K562 (cell line): ENCODE data around the gene LAPTM5. TPM values are rescaled to one million over a fixed set of nuclear protein-coding genes. Genes with fewer than 3 reads are reported as not detected.
A peak's percentile ranks its signal among the peaks of the same experiment; 100 is the strongest.

Source experiments
- ATAC-seq: fragments of 200-7000 bp; cut with Tn5 transposase; 3 replicates; pipeline ENCODE4 v1.9.1; 2020; ENCODE audit warnings: moderate library complexity
- BruUV-seq: library from RNA; stranded (reverse); fragments of 400-500 nt; replicated peaks from 2 replicates; lab custom pipeline; 2021; lab: Mats Ljungman, UMichigan
- CTCF ChIA-PET: fragments of 300-600 bp; formaldehyde crosslinking; extraction: SDS; loops from one replicate; lab custom pipeline; 2021; ENCODE audit warnings: low intra/inter-chr PET ratio; lab: Yijun Ruan, JAX
- POLR2A ChIA-PET: fragments of 300-600, 350-650 bp; sonication (Branson Sonifier 250); formaldehyde crosslinking; extraction: SDS; loops from one replicate; lab custom pipeline; 2021; ENCODE audit warnings: antibody characterized with exemption, inconsistent platforms; lab: Yijun Ruan, JAX
- DNase-seq, 4 experiments: peaks; one replicate each; pipeline versions ENCODE4 v3.0.0 to v3.0.0-alpha.2; 2011 to 2018; ENCODE audit warnings: low spot score in 3 of 4, mixed read lengths in 3 of 4; ENCODE audit errors: extremely low read depth in 1 of 4
- FAIRE-seq: peaks from 2 replicates; lab custom pipeline; 2011; peaks lifted over from hg19 to GRCh38; lab: Jason Lieb, UNC
- H2AFZ ChIP-seq: 2 replicates; pipeline ENCODE4 v1.6.0; 2011; ENCODE audit warnings: low read depth, low read length, control low read depth, inconsistent platforms
- H3K27ac ChIP-seq: fragments of 200-600 bp; 3 replicates; pipeline ENCODE4 v1.8.0; 2011; ENCODE audit warnings: low read depth, mild to moderate bottlenecking, control low read depth, inconsistent platforms, low read length, moderate library complexity, mixed read lengths; ENCODE audit errors: extremely low read depth
- H3K27me3 ChIP-seq, 2 experiments: fragments of 300-600 bp in 1 of 2; 2 replicates in 1 of 2; 3 replicates in 1 of 2; pipeline versions ENCODE4 v1.6.0 to v1.8.0; 2011; ENCODE audit warnings: inconsistent platforms in 2 of 2, low read length in 2 of 2, mild to moderate bottlenecking in 1 of 2, mixed read lengths in 1 of 2, moderate library complexity in 1 of 2; ENCODE audit not compliant: control insufficient read depth in 2 of 2, insufficient read depth in 2 of 2
- H3K36me3 ChIP-seq: fragments of 300-600 bp; 3 replicates; pipeline ENCODE4 v1.8.0; 2011; ENCODE audit warnings: mild to moderate bottlenecking, low read length, inconsistent platforms; ENCODE audit not compliant: control insufficient read depth, insufficient read depth
- H3K4me1 ChIP-seq, 2 experiments: fragments of 200-600 bp in 1 of 2; replicated peaks in 1 of 2; 2 replicates in 1 of 2; 3 replicates in 1 of 2; pipeline versions ENCODE4 v1.5.1 to v1.8.0; 2011; ENCODE audit warnings: inconsistent platforms in 2 of 2, low read length in 2 of 2, mild to moderate bottlenecking in 1 of 2, mixed read lengths in 1 of 2, moderate library complexity in 1 of 2; ENCODE audit not compliant: control insufficient read depth in 2 of 2, insufficient read depth in 2 of 2
- H3K4me2 ChIP-seq: 2 replicates; pipeline ENCODE4 v1.6.1; 2011; ENCODE audit warnings: low read length, control low read depth, inconsistent platforms, mixed read lengths; ENCODE audit not compliant: insufficient read depth
- H3K4me3 ChIP-seq: fragments of 200-600 bp; sonication (generic), shearing (Covaris generic); 2 replicates; pipeline ENCODE4 v1.5.1; 2016; ENCODE audit warnings: control low read depth, inconsistent platforms
- H3K79me2 ChIP-seq: fragments of 200-600 bp; 3 replicates; pipeline ENCODE4 v1.8.0; 2011; ENCODE audit warnings: low read length, inconsistent platforms; ENCODE audit not compliant: control insufficient read depth, insufficient read depth
- H3K9ac ChIP-seq, 2 experiments: 2 replicates each; pipeline versions ENCODE4 v1.6.0 to v1.6.1; 2011; ENCODE audit warnings: low read depth in 2 of 2, low read length in 2 of 2, control low read depth in 1 of 2, inconsistent platforms in 1 of 2, mild to moderate bottlenecking in 1 of 2, mixed read lengths in 1 of 2; ENCODE audit not compliant: insufficient read depth in 1 of 2
- H3K9me1 ChIP-seq: one replicate; pipeline ENCODE4 v1.6.0; 2011; ENCODE audit warnings: inconsistent platforms, mild to moderate bottlenecking, low read length, moderate library complexity; ENCODE audit not compliant: control insufficient read depth, insufficient read depth
- H3K9me3 ChIP-seq: replicated peaks from 2 replicates; pipeline ENCODE4 v1.5.1; 2011; ENCODE audit warnings: low read depth, low read length, inconsistent platforms; ENCODE audit not compliant: control insufficient read depth, insufficient read depth
- H4K20me1 ChIP-seq: replicated peaks from 2 replicates; pipeline ENCODE4 v1.6.1; 2011; ENCODE audit warnings: low read length, inconsistent platforms, mixed read lengths; ENCODE audit not compliant: control insufficient read depth, insufficient read depth
- CCNT2 ChIP-seq: IDR thresholded peaks from 2 replicates; pipeline ENCODE4 v1.6.1; 2011; ENCODE audit warnings: borderline replicate concordance, low read depth, mild to moderate bottlenecking, moderate library complexity, mixed read lengths, low read length; ENCODE audit not compliant: insufficient read length; ENCODE audit errors: extremely low read depth
- CREM ChIP-seq: IDR thresholded peaks from 2 replicates; pipeline ENCODE4 v1.6.1; 2014; ENCODE audit warnings: antibody characterized with exemption, low read depth
- ETV1 ChIP-seq: fragments of 450-650 bp; conservative IDR thresholded peaks from 2 replicates; pipeline ENCODE4 v1.6.1; 2016; ENCODE audit warnings: missing genetic modification characterization, control low read depth, low read depth, missing compliant biosample characterization
- FOXK1 ChIP-seq: sonication (generic); formaldehyde crosslinking; IDR thresholded peaks from 2 replicates; pipeline ENCODE4 v1.8.0; 2022; ENCODE audit warnings: missing genetic modification reagents, mild to moderate bottlenecking, borderline replicate concordance
- MXI1 ChIP-seq: IDR thresholded peaks from 2 replicates; pipeline ENCODE4 v1.6.1; 2011; ENCODE audit warnings: low read depth, mild to moderate bottlenecking, improper control_type of control experiment, low read length
- NEUROD1 ChIP-seq: fragments of 150-350 bp; IDR thresholded peaks from 2 replicates; pipeline ENCODE4 v1.6.1; 2014; ENCODE audit warnings: borderline replicate concordance, low read length, low read depth; ENCODE audit not compliant: partially characterized antibody
- NFYB ChIP-seq: IDR thresholded peaks from 2 replicates; pipeline ENCODE4 v1.6.1; 2011; ENCODE audit warnings: mild to moderate bottlenecking, moderate library complexity; ENCODE audit not compliant: insufficient read length; ENCODE audit errors: extremely low read depth
- NR2C1 ChIP-seq, 2 experiments: fragments of 450-650 bp; IDR thresholded peaks; 2 replicates each; pipeline ENCODE4 v1.6.1; 2017; ENCODE audit warnings: mild to moderate bottlenecking in 2 of 2, antibody characterized with exemption in 1 of 2, inconsistent platforms in 1 of 2, missing compliant biosample characterization in 1 of 2, missing genetic modification characterization in 1 of 2
- NR2C2 ChIP-seq, 2 experiments: fragments of 200-800 bp in 1 of 2; sonication (Bioruptor generic) in 1 of 2; sonication (generic) in 1 of 2; formaldehyde crosslinking in 1 of 2; IDR thresholded peaks; 2 replicates each; pipeline versions ENCODE4 v1.6.1 to v1.8.0; 2016 to 2022; ENCODE audit warnings: mild to moderate bottlenecking in 1 of 2, missing compliant biosample characterization in 1 of 2, missing genetic modification characterization in 1 of 2, missing genetic modification reagents in 1 of 2
- RBM25 ChIP-seq: fragments of 200-400 bp; formaldehyde crosslinking; IDR thresholded peaks from 2 replicates; pipeline ENCODE4 v1.6.1; 2018; ENCODE audit warnings: low read length, low read depth, moderate library complexity; ENCODE audit not compliant: severe bottlenecking
- SIRT6 ChIP-seq: IDR thresholded peaks from one replicate; pipeline ENCODE4 v1.6.1; 2012; ENCODE audit warnings: low read depth, mild to moderate bottlenecking, control low read depth, inconsistent platforms, low read length, moderate library complexity
- ZBTB12 ChIP-seq: fragments of 250-450 bp; sonication (Bioruptor Pico); IDR thresholded peaks from 2 replicates; pipeline ENCODE4 v1.4.0; 2020
- ZBTB17 ChIP-seq: fragments of 450-650 bp; formaldehyde crosslinking; IDR thresholded peaks from 2 replicates; pipeline ENCODE4 v1.4.0; 2020; ENCODE audit warnings: mild to moderate bottlenecking
- ZNF140 ChIP-seq: fragments of 250-450 bp; sonication (Bioruptor Pico); IDR thresholded peaks from 2 replicates; pipeline ENCODE4 v1.8.0; 2021; ENCODE audit warnings: moderate library complexity, mild to moderate bottlenecking, inconsistent platforms
- ZNF3 ChIP-seq: fragments of 250-450 bp; sonication (Bioruptor Pico); IDR thresholded peaks from 2 replicates; pipeline ENCODE4 v1.5.0; 2021; ENCODE audit warnings: mild to moderate bottlenecking, moderate library complexity
- ZNF57 ChIP-seq: fragments of 450-650 bp; formaldehyde crosslinking; IDR thresholded peaks from 2 replicates; pipeline ENCODE4 v1.4.0; 2020; ENCODE audit warnings: mild to moderate bottlenecking, moderate library complexity
- ZNF583 ChIP-seq: fragments of 250-450 bp; sonication (Bioruptor Pico); IDR thresholded peaks from 2 replicates; pipeline ENCODE4 v1.4.0; 2020
- ZNF589 ChIP-seq: fragments of 200-800 bp; sonication (Bioruptor generic); IDR thresholded peaks from 2 replicates; pipeline ENCODE4 v1.6.1; 2016; ENCODE audit warnings: low read depth, missing genetic modification characterization, missing compliant biosample characterization
- in situ Hi-C: fragments of 300-500 bp; cut with MboI; formaldehyde crosslinking; loops from 4 replicates; pipeline ENCODE4 v1.15.0; 2018; ENCODE audit warnings: inconsistent platforms, mixed read lengths
- intact Hi-C: fragments of 100-400 bp; cut with micrococcal nuclease; formaldehyde crosslinking; loops from 2 replicates; pipeline ENCODE4 v1.14.2; 2022
- polyA plus RNA-seq, 8 experiments: library from polyadenylated mRNA; depleted of rRNA in 4 of 8; stranded (reverse) in 5 of 8; unstranded in 3 of 8; fragments of >200 nt; fragmentation: Nextera tagmentation in 2 of 8; fragmentation: Illumina TruSeq in 1 of 8; extraction: Ambion mirVana in 2 of 8; extraction: Trizol in 1 of 8; gene quantifications; 2 replicates each; pipeline versions ENCODE4 v1.2.1 to v1.2.3, GENCODE V29; 2011 to 2014; ENCODE audit warnings: inconsistent platforms in 1 of 8, missing spikeins in 1 of 8
- total RNA-seq, 7 experiments: library from RNA; depleted of rRNA in 6 of 7; stranded (reverse); fragments of >200 nt in 6 of 7; fragmentation: Illumina TruSeq in 2 of 7; extraction: Trizol in 2 of 7; gene quantifications; 2 replicates each; pipeline versions ENCODE4 v1.2.1 to v1.2.3, GENCODE V29; 2011 to 2021; ENCODE audit warnings: low replicate concordance in 1 of 7
- TF ChIP-seq, protein P1 (sequence below), 3 experiments: IDR thresholded peaks in 2 of 3; conservative IDR thresholded peaks in 1 of 3; 2 replicates each; pipeline ENCODE4 v1.5.1; 2011 to 2012; ENCODE audit warnings: low read length in 3 of 3, mild to moderate bottlenecking in 3 of 3, control low read depth in 2 of 3, improper control_type of control experiment in 1 of 3, inconsistent platforms in 1 of 3, low read depth in 1 of 3, mixed read lengths in 1 of 3, moderate library complexity in 1 of 3; ENCODE audit not compliant: insufficient read depth in 2 of 3

Gene LAPTM5
- total and polyA plus RNA-seq, 9 of the 15 experiments (the other 6 are each of a cell fraction or from before 2014, with no cell fraction given): 2.4 to 47.3 (median 20.3) TPM

DNA sequence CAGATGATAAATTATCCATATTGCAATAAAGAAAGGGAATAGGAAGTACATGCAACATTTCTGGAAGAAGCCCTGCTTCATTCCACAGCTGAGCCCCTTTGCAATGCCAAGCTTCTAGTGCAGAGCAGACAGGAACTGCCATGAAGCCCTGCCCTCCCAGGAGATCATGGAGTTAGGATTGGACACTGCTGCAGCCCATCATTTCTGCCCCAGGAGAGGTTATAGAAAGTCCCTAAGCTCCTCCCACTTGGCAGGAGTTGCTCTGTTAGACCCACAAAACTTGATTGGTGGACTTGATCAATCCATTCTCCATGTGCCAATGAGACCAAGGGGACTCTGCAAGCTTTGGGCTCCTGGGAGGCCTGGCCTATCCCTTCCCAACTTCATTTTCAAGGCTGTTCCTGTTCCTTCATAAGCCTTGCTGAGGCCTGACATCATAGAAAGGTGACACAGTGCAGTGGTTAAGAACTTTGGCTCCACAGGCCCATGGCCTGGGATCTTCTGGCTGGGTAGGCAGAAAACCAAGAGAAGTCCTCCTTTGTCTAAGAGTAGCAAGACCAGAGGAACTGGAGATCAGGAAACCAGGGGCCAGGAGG, 1.3 kb upstream of the LAPTM5 start:
- ATAC-seq (peak; percentile 82), DNase-seq (peak; percentile 70 to 91 (median 80)), FAIRE-seq (peak; percentile 90)
- Histone ChIP-seq H3K27me3 (no peaks in the 10 kb centered on the region), H3K9ac (peak overlapping the region in 1 of 2 experiments; percentile 12; a peak in 1 of 4 replicates), H3K27ac (peak overlapping the region; percentile 78), H3K4me3 (no peak overlapping the region), H3K4me1 (peaks cover 70 to 87% of the 10 kb centered on the region in 2 experiments), H3K79me2 (peaks cover 21% of the 10 kb centered on the region; the same call in 2 of the 3 replicates), H3K9me1 (no peaks in the 10 kb centered on the region), H3K9me3 (no peaks in the 10 kb centered on the region), H3K4me2 (peak overlapping the region; percentile 2; the same call in 1 of the 2 replicates), H4K20me1 (no peaks in the 10 kb centered on the region), H3K36me3 (no peaks in the 10 kb centered on the region), H2AFZ (peak overlapping the region; percentile 92)
- no TSS peak for BruUV-seq
- intact Hi-C loops (no loop called here), in situ Hi-C loops (no loop called here)
- CTCF ChIA-PET: interaction anchor here (0.6 kb wide), 1 partner anchor 154 kb away, joined by 4 read pairs; no protein-coding TSS in a partner anchor
- POLR2A ChIA-PET: interaction anchor here (0.7 to 4.3 kb wide), 9 partner anchors 9 to 65 kb away, joined by 3 to 22 read pairs (median 4); no protein-coding TSS in a partner anchor
- TF ChIP-seq NR2C2 (CRISPR knock-in tag; IDR thresholded peaks at IDR 0.05) (no peak), NR2C2 (tag; IDR thresholded peaks at IDR 0.05) (0 out of 2 replicates have a peak, but pooled peaks have one; percentile 23), CREM (peak; percentile 43; the same call in 1 of the 2 replicates), ETV1 (tag) (no peak), NEUROD1 (no peak), SIRT6 (no peak), NFYB (peak; percentile 95), MXI1 (no peak), ZNF589 (CRISPR knock-in tag) (no peak), ZNF57 (CRISPR knock-in tag) (no peak), RBM25 (peak; percentile 79), ZNF140 (CRISPR knock-in tag) (no peak), ZNF583 (CRISPR knock-in tag) (peak; percentile 49; the same call in 1 of the 2 replicates), NR2C1 (IDR thresholded peaks at IDR 0.05) (no peak), NR2C1 (tag; IDR thresholded peaks at IDR 0.05) (peak; percentile 54), ZBTB12 (CRISPR knock-in tag) (peak; percentile 62; the same call in 1 of the 2 replicates), CCNT2 (no peak), ZNF3 (no peak), ZBTB17 (no peak), FOXK1 (no peak)
- TF ChIP-seq, protein P1, sequence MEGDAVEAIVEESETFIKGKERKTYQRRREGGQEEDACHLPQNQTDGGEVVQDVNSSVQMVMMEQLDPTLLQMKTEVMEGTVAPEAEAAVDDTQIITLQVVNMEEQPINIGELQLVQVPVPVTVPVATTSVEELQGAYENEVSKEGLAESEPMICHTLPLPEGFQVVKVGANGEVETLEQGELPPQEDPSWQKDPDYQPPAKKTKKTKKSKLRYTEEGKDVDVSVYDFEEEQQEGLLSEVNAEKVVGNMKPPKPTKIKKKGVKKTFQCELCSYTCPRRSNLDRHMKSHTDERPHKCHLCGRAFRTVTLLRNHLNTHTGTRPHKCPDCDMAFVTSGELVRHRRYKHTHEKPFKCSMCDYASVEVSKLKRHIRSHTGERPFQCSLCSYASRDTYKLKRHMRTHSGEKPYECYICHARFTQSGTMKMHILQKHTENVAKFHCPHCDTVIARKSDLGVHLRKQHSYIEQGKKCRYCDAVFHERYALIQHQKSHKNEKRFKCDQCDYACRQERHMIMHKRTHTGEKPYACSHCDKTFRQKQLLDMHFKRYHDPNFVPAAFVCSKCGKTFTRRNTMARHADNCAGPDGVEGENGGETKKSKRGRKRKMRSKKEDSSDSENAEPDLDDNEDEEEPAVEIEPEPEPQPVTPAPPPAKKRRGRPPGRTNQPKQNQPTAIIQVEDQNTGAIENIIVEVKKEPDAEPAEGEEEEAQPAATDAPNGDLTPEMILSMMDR (IDR thresholded peaks at IDR 0.05 in 2 of 3, conservative IDR thresholded peaks at IDR 0.05 in 1 of 3; ENCODE audit: insufficient read depth in 2 of 3, low read depth in 1 of 3, low read length in 3 of 3): no peak
